Stimulated activated CD4-positive, alpha-beta T cell treated with anti-CD3 and anti-CD28 coated beads, Interleukin-15, amount 100 ng/mL, for 48 hours (primary cell): ENCODE results near the gene SH3RF3.

Source experiments
- DNase-seq, 2 donors: peaks; one replicate each; pipeline ENCODE4 v3.0.0-alpha.2; 2020; ENCODE audit warnings: low read depth in 2 of 2

The SH3RF3 gene

GRCh38 chr2:109260886-109261700 lies 132.1 kb downstream of the SH3RF3 start:
- no peak for DNase-seq

- DNase-seq: no peak
These were observed 133.1 kb downstream of the SH3RF3 start for GRCh38 chr2:109261906-109262631.

DNA sequence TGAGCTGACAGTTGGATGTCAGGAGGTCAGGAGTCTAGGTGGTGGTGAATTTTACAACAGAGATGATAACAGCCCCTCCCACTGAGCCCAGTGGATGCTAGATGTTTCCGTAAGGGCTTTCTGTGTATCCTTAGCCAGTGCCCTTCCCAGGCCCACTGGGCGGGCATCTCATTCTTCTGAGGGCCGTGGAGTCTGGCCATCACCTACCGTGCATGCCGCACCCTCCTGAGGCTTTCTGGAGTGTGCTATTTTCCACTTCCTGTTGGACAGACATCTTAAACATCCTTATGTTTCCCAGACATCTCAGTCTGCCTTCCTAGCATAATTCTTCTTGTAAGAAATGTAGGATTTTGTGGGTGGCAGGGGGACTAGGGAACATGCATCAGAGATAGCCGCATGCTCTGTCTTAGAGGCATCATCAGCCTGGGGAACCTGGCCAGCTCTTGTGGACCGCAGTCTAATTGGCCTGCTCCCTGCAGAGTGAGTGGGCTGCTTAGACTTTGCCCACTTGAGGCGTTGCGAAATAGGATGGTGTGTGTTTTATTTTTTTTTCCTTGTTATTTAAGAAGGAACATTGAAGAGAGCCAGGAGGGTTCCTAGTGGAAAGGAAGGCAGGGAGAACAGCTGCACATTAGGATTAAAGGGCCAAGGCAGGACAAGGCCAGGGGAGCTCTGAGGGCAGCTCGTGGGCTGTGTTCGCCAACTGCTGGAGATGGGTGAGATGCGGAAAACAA lies 135.8 kb downstream of the SH3RF3 start:
- DNase-seq: no peak

DNA sequence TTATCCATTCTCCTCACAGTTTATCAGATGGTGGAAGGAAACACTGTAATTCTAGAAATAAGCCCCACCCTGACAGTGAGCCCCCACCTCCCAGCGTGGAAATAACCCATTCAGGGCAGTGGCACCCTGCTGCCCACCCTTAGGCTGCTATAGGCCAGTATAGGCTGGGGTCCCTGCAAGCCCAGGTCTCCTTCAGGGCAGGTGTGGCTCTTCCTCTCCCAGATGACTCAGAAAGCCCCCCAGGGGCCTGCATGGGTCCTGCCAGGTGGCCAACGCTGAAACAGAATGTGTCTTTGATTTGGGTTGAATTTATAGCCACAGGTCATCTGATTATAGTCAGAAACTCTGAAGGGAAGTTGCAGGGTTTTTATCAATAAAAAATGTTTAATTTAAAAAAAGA lies 136.4 kb downstream of the SH3RF3 start:
- no peak for DNase-seq

GRCh38 chr2:109265953-109266352 lies 136.9 kb downstream of the SH3RF3 start:
- DNase-seq: no peak

DNA sequence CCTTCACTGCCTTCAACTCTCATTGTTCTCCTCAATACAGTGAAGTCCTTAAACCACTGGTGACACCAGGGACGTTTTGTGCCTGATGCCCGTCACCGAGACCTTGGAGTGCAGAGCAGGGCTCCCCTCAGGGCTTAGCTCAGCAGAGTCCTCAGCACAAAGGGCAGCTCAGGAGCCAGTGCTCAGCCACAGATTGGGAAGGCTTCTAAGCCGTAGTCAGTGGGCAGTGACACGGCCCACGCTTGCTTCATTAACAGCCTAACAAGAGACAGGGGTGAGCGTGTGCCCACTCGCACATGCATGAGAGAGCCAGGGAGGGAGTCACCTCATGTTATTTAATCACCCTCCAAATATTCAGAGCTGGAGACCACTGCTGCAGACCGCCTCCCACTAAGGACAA lies 137.5 kb downstream of the SH3RF3 start:
- no peak for DNase-seq

GRCh38 chr2:109266998-109267854 lies 138.2 kb downstream of the SH3RF3 start:
- no peak for DNase-seq

GRCh38 chr2:109268916-109269315 lies 139.9 kb downstream of the SH3RF3 start:
- no peak for DNase-seq

- no peak for DNase-seq
These were observed 140.9 kb downstream of the SH3RF3 start for GRCh38 chr2:109269706-109270504.

DNA sequence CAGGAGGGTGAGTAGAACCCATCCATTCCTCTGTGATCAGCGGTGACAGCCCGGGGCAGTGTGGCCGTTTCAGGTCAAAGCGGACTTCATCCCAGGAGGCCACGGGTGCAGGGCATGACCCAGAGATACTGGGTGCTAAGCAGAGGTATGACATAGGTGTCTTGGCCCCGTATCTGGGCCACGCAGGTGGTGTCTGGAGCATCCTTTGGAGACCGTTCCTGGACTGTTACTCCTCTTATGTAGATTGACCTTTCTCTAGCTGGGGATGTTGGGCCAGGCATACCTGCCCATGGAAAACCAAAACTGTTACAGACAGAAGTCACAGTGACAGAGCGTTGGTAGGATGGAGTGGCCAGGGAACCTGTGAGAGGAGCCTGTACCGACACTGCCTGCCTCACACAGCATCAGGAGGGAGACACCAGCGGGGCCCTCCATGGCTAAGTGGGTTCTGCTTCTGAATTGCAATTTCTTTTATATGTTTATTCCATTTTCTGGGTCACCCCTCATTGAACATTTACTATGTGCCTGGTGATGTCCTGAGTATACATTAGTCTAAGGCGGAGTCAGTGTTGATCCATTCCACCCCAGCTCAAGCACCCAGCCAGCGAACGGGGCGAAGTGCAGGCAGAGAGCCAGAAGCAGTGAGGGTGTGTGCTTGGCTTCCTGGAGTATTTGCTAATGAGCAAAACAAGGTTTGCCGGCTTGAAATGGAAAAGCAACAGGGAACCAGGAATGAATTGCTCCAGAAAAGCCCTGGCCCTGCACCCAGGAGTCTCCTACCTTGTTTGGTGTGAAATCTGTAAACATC lies 141.7 kb downstream of the SH3RF3 start:
- no peak for DNase-seq

DNA sequence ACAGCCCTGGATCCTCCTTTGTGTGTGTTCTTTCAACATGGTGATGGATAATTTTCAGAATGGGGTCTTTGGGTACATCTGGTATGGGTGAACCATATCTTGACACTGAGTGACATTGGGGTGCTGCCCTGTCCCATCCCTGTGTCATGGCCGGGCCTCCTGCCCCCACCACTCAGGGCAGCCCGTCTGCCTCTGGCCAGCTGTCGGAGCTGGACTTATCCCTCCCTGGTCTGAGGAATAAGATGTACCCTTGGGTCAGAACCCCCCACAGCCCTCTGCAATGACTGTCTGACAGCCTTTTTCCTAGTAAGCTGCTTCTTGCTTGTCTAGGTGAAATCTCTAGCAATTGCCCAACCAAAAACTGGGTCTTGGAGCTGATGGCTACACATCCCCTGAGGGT lies 142.9 kb downstream of the SH3RF3 start:
- DNase-seq: no peak

- no peak for DNase-seq
These were observed 143.5 kb downstream of the SH3RF3 start for GRCh38 chr2:109272461-109272860.

DNA sequence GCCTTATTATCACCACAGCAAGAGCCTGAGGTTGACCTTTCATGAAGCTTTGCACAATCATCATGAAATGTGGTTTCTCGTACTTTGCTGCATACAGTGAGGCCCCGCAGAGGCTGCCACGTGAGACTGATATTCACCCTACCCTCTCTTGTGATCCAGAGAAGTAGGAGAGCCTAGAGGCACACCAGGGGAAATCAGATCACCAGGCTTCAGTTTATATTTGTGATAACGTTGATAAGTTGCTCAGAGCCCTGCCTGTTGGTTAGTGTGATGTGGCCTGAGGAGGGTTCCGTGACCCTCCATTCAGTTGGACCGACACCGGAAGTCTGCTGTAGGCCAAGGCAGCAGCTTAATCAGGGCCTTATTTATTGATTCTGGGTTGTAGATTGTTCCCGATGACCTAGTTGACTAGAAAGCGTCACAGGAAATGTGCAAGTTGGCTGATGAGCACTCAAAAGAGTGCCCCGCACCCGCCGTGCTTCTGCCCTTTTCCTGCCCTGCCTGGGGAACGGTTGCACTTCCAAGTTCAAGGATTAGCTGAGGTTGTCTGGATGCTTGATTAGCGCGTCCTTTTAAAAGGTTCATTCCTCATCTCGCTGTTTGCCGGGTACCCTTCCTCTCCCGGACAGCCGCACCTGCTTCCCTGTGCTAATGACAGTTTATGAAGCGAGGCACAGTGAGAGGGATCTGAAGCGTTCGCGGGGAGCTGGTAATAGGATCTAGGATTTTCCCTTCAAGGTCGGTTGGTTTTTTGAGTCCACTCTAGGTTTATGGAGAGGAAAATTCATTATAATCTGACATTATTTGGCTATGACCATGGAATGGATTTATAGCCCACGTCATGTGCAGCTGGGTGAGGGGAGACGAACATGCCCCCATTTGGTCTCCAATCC lies 146.4 kb downstream of the SH3RF3 start:
- DNase-seq: no peak

GRCh38 chr2:109277406-109277805 lies 148.4 kb downstream of the SH3RF3 start:
- no peak for DNase-seq

DNA sequence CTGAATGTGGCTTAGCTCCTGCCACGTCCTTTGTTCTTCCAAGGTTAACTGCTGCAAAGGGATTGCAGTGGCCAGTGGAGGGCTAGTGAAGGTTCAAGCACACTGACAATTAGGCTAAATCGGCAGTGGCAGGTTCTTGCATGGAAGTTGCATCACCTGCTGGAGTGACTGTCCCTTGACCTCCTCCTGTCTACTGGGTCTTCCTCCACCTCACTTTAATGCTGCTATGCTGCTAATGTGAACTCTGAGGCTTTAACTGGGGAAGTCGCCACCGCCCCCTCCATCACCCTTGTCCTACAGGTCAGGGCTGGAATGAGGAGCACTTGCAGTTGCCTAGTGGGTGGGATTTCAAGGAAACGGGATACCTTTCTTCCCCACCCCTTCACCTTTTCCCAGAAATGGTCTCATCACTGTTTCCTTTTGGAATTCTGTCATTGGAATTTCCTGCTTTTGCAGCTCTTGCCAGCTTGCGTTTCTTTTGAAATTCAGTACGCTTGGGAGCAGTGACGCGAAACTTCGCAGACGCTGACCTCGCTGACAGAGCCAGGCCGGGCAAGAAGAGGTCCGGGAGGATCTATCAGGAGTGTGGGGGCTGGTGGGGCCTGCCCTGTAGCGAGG lies 150.3 kb downstream of the SH3RF3 start:
- DNase-seq: no peak

- no peak for DNase-seq
These were observed 151.8 kb downstream of the SH3RF3 start for GRCh38 chr2:109280804-109281203.

DNA sequence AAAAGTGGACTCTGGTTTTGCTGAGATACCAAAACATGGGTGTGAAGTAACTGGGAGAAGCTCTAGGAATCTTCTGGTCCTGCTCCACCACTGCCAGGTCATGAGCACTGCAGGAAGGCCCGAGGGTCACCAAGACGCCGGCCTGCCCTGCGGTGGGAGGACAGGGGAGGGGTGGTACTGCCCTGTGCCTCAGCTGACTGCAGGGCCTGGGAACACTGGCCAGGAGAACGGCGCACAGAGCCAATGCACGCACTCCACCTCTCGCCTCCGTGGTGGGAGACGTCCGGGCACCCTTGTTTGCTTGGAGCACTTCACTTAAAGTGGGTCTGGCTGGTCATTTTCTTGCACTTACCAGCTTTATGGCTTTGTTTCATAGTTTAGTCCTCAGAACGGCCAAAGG lies 153.4 kb downstream of the SH3RF3 start:
- DNase-seq: no peak

DNA sequence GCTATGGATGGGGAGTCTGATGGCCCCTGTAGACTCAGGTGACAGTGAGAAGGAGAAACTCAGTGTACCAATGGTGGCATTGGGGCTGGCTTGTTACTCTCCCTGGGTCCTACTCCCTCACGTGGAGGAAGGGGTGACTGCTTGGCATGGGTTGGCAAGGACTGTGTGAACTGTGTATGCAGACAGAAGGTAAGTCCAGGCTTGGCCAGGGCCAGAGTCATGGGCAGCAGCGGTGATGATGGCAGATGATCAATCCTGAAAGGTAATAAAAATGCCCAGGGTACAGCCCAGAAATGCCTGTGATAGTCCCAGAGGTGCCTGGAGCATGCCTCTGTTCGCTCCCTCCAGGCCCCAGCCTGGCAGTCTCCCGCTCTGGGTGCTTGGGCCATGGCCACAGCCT lies 153.9 kb downstream of the SH3RF3 start:
- no peak for DNase-seq
